GM12801 (cell line): ENCODE data around the gene HCN4.

ENCODE experiments used
- TF ChIP-seq, protein P1 (sequence below): IDR thresholded peaks from one replicate; pipeline ENCODE4 v1.5.1; 2011; ENCODE audit warnings: control low read depth; ENCODE audit not compliant: insufficient read length; ENCODE audit errors: extremely low read depth

HCN4 gene

DNA sequence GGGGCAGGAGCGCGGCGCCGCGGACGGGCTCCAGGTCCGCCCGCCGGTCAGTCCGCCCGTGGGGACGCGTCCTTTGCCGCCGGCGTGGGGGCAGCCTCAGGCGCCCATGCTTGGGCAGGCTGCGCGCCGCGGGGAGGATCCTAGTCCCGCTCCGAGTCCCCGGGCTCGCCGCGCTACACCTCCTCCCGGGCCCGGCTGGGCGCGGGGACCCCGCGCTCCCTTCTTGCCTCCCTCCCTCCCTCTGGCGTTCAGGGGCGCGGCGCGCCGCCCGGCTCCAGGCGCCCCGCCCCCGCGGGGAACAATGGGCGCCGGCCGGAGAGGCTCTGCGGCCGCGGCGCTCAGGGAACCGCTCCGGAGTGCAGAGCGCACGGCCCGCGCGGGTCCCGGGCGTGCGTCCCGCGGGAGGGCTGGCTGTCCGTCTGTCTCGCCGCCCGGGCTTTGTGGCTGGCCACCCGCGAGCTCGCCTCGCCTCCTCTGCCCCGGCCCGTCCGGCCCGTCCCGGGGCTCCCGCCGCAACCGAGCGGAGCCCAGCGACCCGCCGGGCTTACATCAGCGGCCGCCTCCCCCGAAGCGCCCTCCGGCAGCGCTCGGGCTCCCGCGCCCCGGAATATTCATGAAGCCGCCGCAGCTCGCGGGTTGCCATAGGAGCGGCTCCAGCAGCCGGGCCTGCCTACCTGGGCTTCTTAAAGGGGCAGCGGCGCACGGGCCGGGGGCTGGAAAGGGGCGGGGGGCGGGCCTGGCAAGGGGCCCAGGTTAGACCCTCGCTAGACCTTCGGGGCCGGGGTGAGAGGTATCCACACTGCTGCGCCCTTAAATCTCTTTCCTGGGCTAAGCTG lies at the start of gene HCN4:
Gene HCN4, minus strand, starts transcription at position 658 of the 836 bp plus-strand sequence. CDS start 688 bp downstream, outside the sequence.
- TF ChIP-seq, protein P1, sequence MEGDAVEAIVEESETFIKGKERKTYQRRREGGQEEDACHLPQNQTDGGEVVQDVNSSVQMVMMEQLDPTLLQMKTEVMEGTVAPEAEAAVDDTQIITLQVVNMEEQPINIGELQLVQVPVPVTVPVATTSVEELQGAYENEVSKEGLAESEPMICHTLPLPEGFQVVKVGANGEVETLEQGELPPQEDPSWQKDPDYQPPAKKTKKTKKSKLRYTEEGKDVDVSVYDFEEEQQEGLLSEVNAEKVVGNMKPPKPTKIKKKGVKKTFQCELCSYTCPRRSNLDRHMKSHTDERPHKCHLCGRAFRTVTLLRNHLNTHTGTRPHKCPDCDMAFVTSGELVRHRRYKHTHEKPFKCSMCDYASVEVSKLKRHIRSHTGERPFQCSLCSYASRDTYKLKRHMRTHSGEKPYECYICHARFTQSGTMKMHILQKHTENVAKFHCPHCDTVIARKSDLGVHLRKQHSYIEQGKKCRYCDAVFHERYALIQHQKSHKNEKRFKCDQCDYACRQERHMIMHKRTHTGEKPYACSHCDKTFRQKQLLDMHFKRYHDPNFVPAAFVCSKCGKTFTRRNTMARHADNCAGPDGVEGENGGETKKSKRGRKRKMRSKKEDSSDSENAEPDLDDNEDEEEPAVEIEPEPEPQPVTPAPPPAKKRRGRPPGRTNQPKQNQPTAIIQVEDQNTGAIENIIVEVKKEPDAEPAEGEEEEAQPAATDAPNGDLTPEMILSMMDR: no peak

DNA sequence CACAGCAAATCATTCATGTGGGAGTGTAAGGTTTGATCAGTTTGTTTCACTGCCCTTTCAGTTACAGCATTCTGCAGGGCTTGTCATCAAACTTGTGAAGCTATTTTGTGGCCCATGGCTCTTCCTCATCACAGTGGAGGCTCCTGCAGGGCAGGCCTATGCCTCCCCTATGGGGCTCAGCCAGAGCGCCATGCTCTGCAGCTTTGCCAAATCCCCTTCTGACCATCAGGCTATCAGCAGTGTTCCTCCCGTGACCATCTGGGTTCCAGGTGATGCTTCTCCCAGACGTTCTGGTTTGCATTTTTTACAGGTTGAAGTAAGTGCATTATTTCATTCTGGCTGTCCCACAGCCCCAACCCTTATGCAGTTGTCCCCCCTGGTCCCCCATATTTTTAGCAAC lies 46.1 kb upstream of the HCN4 start:
- TF ChIP-seq, protein P1: no peak

GRCh38 chr15:73403171-73403570 lies 34.4 kb upstream of the HCN4 start:
- TF ChIP-seq, protein P1: no peak

DNA sequence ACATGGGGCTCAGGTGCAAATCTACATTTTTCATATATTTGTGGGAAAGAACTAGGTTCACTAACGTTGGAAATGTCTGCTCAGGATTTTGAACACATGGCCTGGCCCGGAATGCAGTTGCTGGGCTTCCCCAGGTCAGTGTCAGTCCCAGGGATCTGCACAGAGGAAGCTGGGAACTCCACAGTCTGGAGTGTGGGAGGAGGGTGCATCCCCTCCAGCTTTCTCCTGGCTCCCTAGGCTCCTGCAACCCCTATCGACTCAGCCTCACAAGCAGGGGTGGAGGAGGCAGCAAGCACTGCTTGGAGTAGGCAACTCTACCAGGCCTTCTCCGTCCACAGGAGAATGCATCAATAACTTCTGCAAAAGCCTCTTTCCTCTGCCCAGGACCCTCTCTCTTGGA lies 30.1 kb upstream of the HCN4 start:
- TF ChIP-seq, protein P1: no peak

DNA sequence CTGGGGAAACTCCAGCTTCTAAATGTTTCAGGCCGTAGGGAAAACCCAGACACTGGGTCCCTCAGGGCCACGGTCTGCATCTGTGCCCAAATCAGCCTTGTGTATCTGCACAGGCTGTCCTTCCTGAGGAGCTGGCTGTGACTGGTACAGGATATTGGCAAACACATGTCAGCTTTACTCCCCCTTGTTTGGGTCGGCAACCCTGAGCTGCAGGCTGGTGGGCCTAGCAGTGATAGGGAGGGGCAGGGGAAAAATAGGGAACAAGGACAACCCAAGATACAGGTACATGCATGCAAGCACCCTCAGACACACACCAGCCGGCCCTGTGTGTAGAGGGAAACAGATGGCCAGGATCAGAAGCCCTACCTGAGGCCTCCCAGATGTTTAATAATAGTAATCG lies 28.7 kb upstream of the HCN4 start:
- TF ChIP-seq, protein P1: no peak

DNA sequence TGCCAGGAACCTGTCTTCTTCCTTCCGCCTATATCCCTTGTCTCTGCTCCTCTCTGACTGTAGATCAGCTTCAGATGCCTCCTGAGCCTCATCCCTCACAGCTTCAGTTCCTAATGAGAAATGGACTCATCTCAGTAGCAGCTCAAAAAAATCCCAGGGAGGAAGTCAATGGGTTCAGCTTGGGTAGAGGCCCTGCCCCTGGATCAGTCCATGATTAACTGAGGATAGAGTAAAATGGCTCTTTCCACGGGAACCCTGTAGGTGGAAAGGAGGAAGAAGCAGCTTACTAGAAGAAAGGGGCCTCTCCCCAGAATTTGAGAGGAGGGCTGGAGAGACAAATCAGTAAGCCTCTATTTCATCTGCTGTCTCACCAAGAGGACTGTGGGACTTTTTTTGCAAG lies 26.9 kb upstream of the HCN4 start:
- TF ChIP-seq, protein P1: no peak

GRCh38 chr15:73394782-73395181 lies 26.0 kb upstream of the HCN4 start:
- TF ChIP-seq, protein P1: no peak
